Mammary epithelial cell (primary cell): ENCODE measurements around the gene HMG20B.

Experiments
- EZH2 ChIP-seq: IDR thresholded peaks from 2 replicates; pipeline ENCODE4 v1.6.1; 2012; ENCODE audit warnings: low read length, inconsistent platforms, borderline replicate concordance
- TF ChIP-seq, protein P1 (sequence below), 2 donors: IDR thresholded peaks in 1 of 2; conservative IDR thresholded peaks in 1 of 2; 2 replicates each; pipeline ENCODE4 v1.5.1; 2011 to 2012; ENCODE audit warnings: inconsistent platforms in 2 of 2, low read length in 2 of 2, mild to moderate bottlenecking in 2 of 2, control low read depth in 1 of 2, low read depth in 1 of 2; ENCODE audit not compliant: insufficient read depth in 1 of 2; ENCODE audit errors: extremely low read depth in 1 of 2

DNA sequence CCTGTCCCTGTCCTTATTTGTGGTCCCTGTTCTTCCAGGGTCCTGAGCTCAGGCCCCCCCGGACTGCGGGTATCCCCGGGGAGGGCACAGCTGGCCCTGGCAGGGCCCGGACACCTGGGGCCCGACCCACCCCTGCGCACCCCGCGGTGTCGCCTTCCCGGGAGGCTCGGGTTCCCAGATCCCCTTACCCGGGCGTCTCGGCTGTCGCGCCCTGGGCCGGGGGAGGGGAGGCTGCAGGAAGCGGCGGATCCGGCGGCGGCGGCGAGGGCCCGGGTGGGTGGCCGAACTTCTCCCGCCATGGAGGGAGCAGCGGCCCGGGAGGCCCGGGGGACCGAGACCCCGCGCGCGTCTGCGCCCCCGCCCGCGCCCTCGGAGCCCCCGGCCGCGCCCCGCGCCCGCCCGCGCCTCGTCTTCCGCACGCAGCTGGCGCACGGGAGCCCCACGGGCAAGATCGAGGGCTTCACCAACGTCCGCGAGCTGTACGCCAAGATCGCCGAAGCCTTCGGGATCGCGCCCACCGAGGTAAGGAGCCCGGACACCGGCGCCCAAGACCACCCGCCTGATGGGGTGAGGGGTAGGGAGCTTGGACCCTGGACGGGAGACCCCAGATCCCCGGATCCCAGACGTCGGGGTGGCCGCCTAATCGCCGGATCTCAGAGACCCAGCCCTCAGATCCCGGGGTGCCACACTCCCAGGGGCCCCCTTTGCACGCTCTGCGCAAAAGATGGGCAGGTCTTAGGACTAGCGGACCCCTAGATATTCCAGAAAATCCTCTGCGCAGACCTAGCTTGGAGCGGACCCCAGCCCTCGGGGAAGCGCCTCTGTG is 12.8 kb downstream of the HMG20B start, which contains the start of gene GIPC3:
- TF ChIP-seq, protein P1, sequence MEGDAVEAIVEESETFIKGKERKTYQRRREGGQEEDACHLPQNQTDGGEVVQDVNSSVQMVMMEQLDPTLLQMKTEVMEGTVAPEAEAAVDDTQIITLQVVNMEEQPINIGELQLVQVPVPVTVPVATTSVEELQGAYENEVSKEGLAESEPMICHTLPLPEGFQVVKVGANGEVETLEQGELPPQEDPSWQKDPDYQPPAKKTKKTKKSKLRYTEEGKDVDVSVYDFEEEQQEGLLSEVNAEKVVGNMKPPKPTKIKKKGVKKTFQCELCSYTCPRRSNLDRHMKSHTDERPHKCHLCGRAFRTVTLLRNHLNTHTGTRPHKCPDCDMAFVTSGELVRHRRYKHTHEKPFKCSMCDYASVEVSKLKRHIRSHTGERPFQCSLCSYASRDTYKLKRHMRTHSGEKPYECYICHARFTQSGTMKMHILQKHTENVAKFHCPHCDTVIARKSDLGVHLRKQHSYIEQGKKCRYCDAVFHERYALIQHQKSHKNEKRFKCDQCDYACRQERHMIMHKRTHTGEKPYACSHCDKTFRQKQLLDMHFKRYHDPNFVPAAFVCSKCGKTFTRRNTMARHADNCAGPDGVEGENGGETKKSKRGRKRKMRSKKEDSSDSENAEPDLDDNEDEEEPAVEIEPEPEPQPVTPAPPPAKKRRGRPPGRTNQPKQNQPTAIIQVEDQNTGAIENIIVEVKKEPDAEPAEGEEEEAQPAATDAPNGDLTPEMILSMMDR (conservative IDR thresholded peaks at IDR 0.05 in 1 of 2, IDR thresholded peaks at IDR 0.05 in 1 of 2; ENCODE audit: extremely low read depth in 1 of 2, insufficient read depth in 1 of 2, low read depth in 1 of 2, low read length in 2 of 2), result no peak
- no peak for TF ChIP-seq EZH2
